H1 (cell line): ENCODE data around the gene TTLL1. TPM values are rescaled to one million over a fixed set of nuclear protein-coding genes. Genes with fewer than 3 reads are reported as not detected.

Source experiments
- CTCF ChIA-PET: fragments of 300-600 bp; sonication (Branson Sonifier 250); formaldehyde crosslinking; loops from one replicate; lab custom pipeline; 2021; ENCODE audit not compliant: partially characterized antibody; lab: Charles Lee
- POLR2A ChIA-PET: fragments of 300-600 bp; sonication (Branson Sonifier 250); formaldehyde crosslinking; loops from one replicate; lab custom pipeline; 2021; ENCODE audit warnings: inconsistent platforms; ENCODE audit not compliant: partially characterized antibody; lab: Charles Lee
- DNase-seq, 2 experiments: peaks; one replicate each; pipeline versions ENCODE4 v3.0.0 to v3.0.0-alpha.2; 2010 to 2022; ENCODE audit warnings: low spot score in 2 of 2, low read depth in 1 of 2, mixed read lengths in 1 of 2
- FAIRE-seq: peaks from 2 replicates; lab custom pipeline; 2011; peaks lifted over from hg19 to GRCh38; lab: Jason Lieb, UNC
- H2AFZ ChIP-seq: 2 replicates; pipeline ENCODE4 v1.8.1; 2012; ENCODE audit warnings: low read length, inconsistent platforms
- H2AK5ac ChIP-seq: 2 replicates; pipeline ENCODE4 v1.6.1; 2013; ENCODE audit warnings: low read depth, low read length
- H2BK120ac ChIP-seq: replicated peaks from 2 replicates; pipeline ENCODE3; 2013; ENCODE audit warnings: low read depth, low read length, inconsistent platforms
- H2BK12ac ChIP-seq: 2 replicates; pipeline ENCODE4 v1.6.1; 2013; ENCODE audit warnings: low read depth, low read length
- H2BK15ac ChIP-seq: 2 replicates; pipeline ENCODE4 v1.6.1; 2013; ENCODE audit warnings: low read length
- H2BK20ac ChIP-seq: 2 replicates; pipeline ENCODE4 v1.6.1; 2013; ENCODE audit warnings: low read length
- H2BK5ac ChIP-seq: 2 replicates; pipeline ENCODE4 v1.6.1; 2013; ENCODE audit warnings: low read depth, low read length
- H3K14ac ChIP-seq: 2 replicates; pipeline ENCODE4 v1.6.1; 2013; ENCODE audit warnings: inconsistent platforms; ENCODE audit not compliant: insufficient read length
- H3K18ac ChIP-seq: 2 replicates; pipeline ENCODE4 v1.6.1; 2013; ENCODE audit warnings: low read length; ENCODE audit errors: extremely low read depth
- H3K23ac ChIP-seq: 2 replicates; pipeline ENCODE4 v1.6.1; 2013; ENCODE audit warnings: inconsistent platforms; ENCODE audit not compliant: insufficient read length
- H3K23me2 ChIP-seq: 2 replicates; pipeline ENCODE4 v1.6.1; 2013; ENCODE audit warnings: low read depth, low read length
- H3K27ac ChIP-seq: 2 replicates; pipeline ENCODE4 v1.6.1; 2011; ENCODE audit warnings: low read depth, low read length, inconsistent platforms
- H3K27me3 ChIP-seq, 4 experiments: replicated peaks in 1 of 4; 1 replicate in 1 of 4; 2 replicates in 3 of 4; pipeline versions ENCODE4 v1.6.1 to v1.8.1; 2011 to 2013; ENCODE audit warnings: low read length in 3 of 4, mild to moderate bottlenecking in 3 of 4, inconsistent platforms in 2 of 4, mixed read lengths in 2 of 4, moderate library complexity in 1 of 4; ENCODE audit not compliant: control insufficient read depth in 3 of 4, insufficient read depth in 3 of 4; ENCODE audit errors: extremely low read depth in 1 of 4
- H3K36me3 ChIP-seq, 4 experiments: 2 replicates each; pipeline versions ENCODE4 v1.6.1 to v1.8.1; 2011 to 2013; ENCODE audit warnings: mild to moderate bottlenecking in 4 of 4, low read length in 3 of 4, moderate library complexity in 2 of 4, control low read depth in 1 of 4, inconsistent platforms in 1 of 4; ENCODE audit not compliant: insufficient read depth in 4 of 4, control insufficient read depth in 2 of 4
- H3K4ac ChIP-seq: replicated peaks from 2 replicates; pipeline ENCODE3; 2013; ENCODE audit warnings: low read length, low read depth, mixed read lengths, inconsistent platforms; ENCODE audit not compliant: insufficient read length
- H3K4me1 ChIP-seq, 4 experiments: replicated peaks in 1 of 4; 1 replicate in 1 of 4; 2 replicates in 3 of 4; pipeline versions ENCODE4 v1.6.1 to v1.8.1; 2011 to 2013; ENCODE audit warnings: low read length in 3 of 4, inconsistent platforms in 2 of 4, mixed read lengths in 1 of 4; ENCODE audit not compliant: insufficient read depth in 4 of 4, control insufficient read depth in 3 of 4
- H3K4me2 ChIP-seq, 2 experiments: 2 replicates each; pipeline versions ENCODE4 v1.6.1 to v1.8.1; 2011 to 2013; ENCODE audit warnings: low read depth in 2 of 2, low read length in 2 of 2, control low read depth in 1 of 2, inconsistent platforms in 1 of 2, mild to moderate bottlenecking in 1 of 2; ENCODE audit not compliant: insufficient read depth in 1 of 2
- H3K4me3 ChIP-seq, 4 experiments: fragments of 200-600, 300-600 bp in 1 of 4; sonication (generic), shearing (Covaris generic), sonication (Bioruptor Twin) in 1 of 4; 2 replicates each; pipeline versions ENCODE4 v1.5.1 to v1.8.1; 2011 to 2016; ENCODE audit warnings: low read length in 4 of 4, low read depth in 3 of 4, control low read depth in 2 of 4, inconsistent platforms in 2 of 4, mild to moderate bottlenecking in 2 of 4, mixed read lengths in 1 of 4, moderate library complexity in 1 of 4; ENCODE audit not compliant: insufficient read depth in 2 of 4; ENCODE audit errors: extremely low read depth in 1 of 4
- H3K56ac ChIP-seq: replicated peaks from 2 replicates; pipeline ENCODE3; 2013; ENCODE audit warnings: low read depth, mild to moderate bottlenecking, mixed read lengths, low read length, inconsistent platforms; ENCODE audit not compliant: insufficient read length
- H3K79me1 ChIP-seq: 2 replicates; pipeline ENCODE4 v1.6.1; 2013; ENCODE audit warnings: low read depth, low read length, control low read depth
- H3K79me2 ChIP-seq, 2 experiments: 2 replicates each; pipeline versions ENCODE4 v1.6.1 to v1.8.1; 2012 to 2013; ENCODE audit warnings: low read length in 2 of 2, mild to moderate bottlenecking in 2 of 2, inconsistent platforms in 1 of 2; ENCODE audit not compliant: insufficient read depth in 2 of 2, control insufficient read depth in 1 of 2
- H3K9ac ChIP-seq, 4 experiments: replicated peaks in 1 of 4; 1 replicate in 1 of 4; 2 replicates in 3 of 4; pipeline versions ENCODE4 v1.6.1 to v1.8.1; 2011 to 2013; ENCODE audit warnings: low read depth in 3 of 4, low read length in 3 of 4, control low read depth in 2 of 4, mild to moderate bottlenecking in 2 of 4, moderate library complexity in 2 of 4, inconsistent platforms in 1 of 4; ENCODE audit errors: extremely low read depth in 1 of 4
- H3K9me3 ChIP-seq, 2 experiments: 2 replicates each; pipeline versions ENCODE4 v1.6.1 to v1.8.1; 2012 to 2013; ENCODE audit warnings: mild to moderate bottlenecking in 2 of 2, moderate library complexity in 2 of 2, control low read depth in 1 of 2, inconsistent platforms in 1 of 2, low read depth in 1 of 2, low read length in 1 of 2, mixed read lengths in 1 of 2; ENCODE audit not compliant: insufficient read depth in 2 of 2
- H4K20me1 ChIP-seq, 2 experiments: replicated peaks in 1 of 2; 2 replicates each; pipeline versions ENCODE3 to v1.8.1; 2011 to 2013; ENCODE audit warnings: inconsistent platforms in 2 of 2, low read length in 2 of 2, mild to moderate bottlenecking in 1 of 2; ENCODE audit not compliant: insufficient read depth in 2 of 2, control insufficient read depth in 1 of 2
- H4K5ac ChIP-seq: 2 replicates; pipeline ENCODE4 v1.6.1; 2013; ENCODE audit warnings: low read length, low read depth, mixed read lengths, inconsistent platforms; ENCODE audit not compliant: insufficient read length
- H4K8ac ChIP-seq: 2 replicates; pipeline ENCODE4 v1.8.0; 2013; ENCODE audit warnings: mild to moderate bottlenecking, moderate library complexity, low read length, inconsistent platforms; ENCODE audit not compliant: insufficient read depth; ENCODE audit errors: extremely low read depth
- H4K91ac ChIP-seq: replicated peaks from 2 replicates; pipeline ENCODE3; 2013; ENCODE audit warnings: low read length, mixed read lengths, inconsistent platforms; ENCODE audit not compliant: insufficient read length
- CBX8 ChIP-seq: fragments of 300-800, 300-1000 bp; sonication (generic); IDR thresholded peaks from 2 replicates; pipeline ENCODE4 v1.7.1; 2016; ENCODE audit warnings: low read depth, low read length, borderline replicate concordance
- RFX5 ChIP-seq: IDR thresholded peaks from 2 replicates; pipeline ENCODE4 v1.6.1; 2011; ENCODE audit warnings: low read depth, low read length, improper control_type of control experiment, borderline replicate concordance
- SP2 ChIP-seq: IDR thresholded peaks from 2 replicates; pipeline ENCODE4 v1.6.1; 2012; ENCODE audit warnings: mild to moderate bottlenecking, low read length, inconsistent platforms
- WGBS, 2 experiments: shearing (Covaris generic) in 1 of 2; methylation state at CpG; one replicate each; pipeline versions ENCODE4 v1.1.6 to v1.1.7; 2013 to 2015; ENCODE audit warnings: low lambda C conversion rate in 2 of 2, mixed read lengths in 2 of 2, inconsistent platforms in 1 of 2, low coverage in 1 of 2, missing lambda C conversion rate in 1 of 2; ENCODE audit not compliant: insufficient replicate concordance in 2 of 2, insufficient coverage in 1 of 2, insufficient read length in 1 of 2; ENCODE audit errors: extremely low coverage in 1 of 2, missing lambda C conversion rate in 1 of 2; 5-methylcytosine and 5-hydroxymethylcytosine counted together
- polyA plus RNA-seq, 7 experiments: library from polyadenylated mRNA; depleted of rRNA in 3 of 7; stranded (reverse) in 5 of 7; unstranded in 2 of 7; fragments of >200 nt in 5 of 7; fragments of 200-250 nt in 2 of 7; gene quantifications; 1 replicate in 5 of 7; 2 replicates in 1 of 7; 4 replicates in 1 of 7; pipeline versions ENCODE4 v1.2.1 to v1.2.3, GENCODE V29; 2011 to 2013; ENCODE audit warnings: missing spikeins in 2 of 7, mixed read lengths in 2 of 7
- total RNA-seq: library from RNA; stranded (reverse); fragmentation: NEBNext Ultra II Directional; extraction: Animal tissue kit (Norgen Biotek cat#: 25700); gene quantifications from 2 replicates; pipeline ENCODE4 v1.2.1, GENCODE V29; 2021
- TF ChIP-seq, protein P1 (sequence below): IDR thresholded peaks from 2 replicates; pipeline ENCODE4 v1.6.1; 2011; ENCODE audit warnings: low read depth, mild to moderate bottlenecking, low read length; ENCODE audit not compliant: insufficient read depth

Gene TTLL1
- total and polyA plus RNA-seq, 2 of the 8 experiments (the other 6 are each of a cell fraction or from before 2014, with no cell fraction given): 5.0 to 13.8 TPM

DNA sequence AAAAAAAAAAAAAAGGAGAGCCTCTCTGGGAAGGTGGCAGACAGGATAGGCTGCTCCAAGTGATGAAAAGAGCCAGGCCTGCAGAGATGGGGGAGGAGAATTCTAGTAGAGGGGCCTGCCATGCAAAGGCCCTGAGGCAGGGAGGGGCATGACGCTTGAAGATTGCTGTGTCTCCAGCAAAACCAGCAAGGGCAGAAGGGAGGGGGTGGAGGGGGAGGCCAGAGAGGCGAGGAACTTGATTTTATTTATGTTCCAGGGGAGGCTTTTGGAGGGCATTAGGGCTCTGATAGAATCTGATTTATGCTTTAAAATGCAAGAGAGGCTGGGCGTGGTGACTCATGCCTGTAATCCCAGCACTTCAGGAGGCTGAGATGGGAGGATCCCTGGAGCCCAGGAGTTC is 57.6 kb downstream of the TTLL1 start:
- Histone ChIP-seq H2AK5ac (no peak overlapping the region), H4K91ac (no peak overlapping the region), H2BK15ac (no peak overlapping the region), H4K5ac (no peak overlapping the region), H2BK20ac (no peak overlapping the region), H3K14ac (no peak overlapping the region), H3K9ac (no peak overlapping the region), H3K56ac (no peak overlapping the region), H2AFZ (no peak overlapping the region), H3K4me1 (no peaks in the 10 kb centered on the region; a peak in 1 of 7 replicates), H2BK12ac (no peak overlapping the region), H3K18ac (no peak overlapping the region), H4K20me1 (peaks cover 0 to 1% of the 10 kb centered on the region in 2 experiments), H4K8ac (no peak overlapping the region), H3K36me3 (no peaks in the 10 kb centered on the region), H2BK120ac (no peak overlapping the region), H3K27me3 (no peaks in the 10 kb centered on the region), H3K23me2 (no peaks in the 10 kb centered on the region), H3K79me1 (no peaks in the 10 kb centered on the region), H3K4ac (no peak overlapping the region), H3K9me3 (no peaks in the 10 kb centered on the region; a peak in 1 of 4 replicates), H3K23ac (no peak overlapping the region), H2BK5ac (no peak overlapping the region), H3K27ac (no peak overlapping the region), H3K4me2 (no peak overlapping the region), H3K4me3 (no peak overlapping the region), H3K79me2 (no peaks in the 10 kb centered on the region)
- ChIA-PET CTCF (no interaction called here), POLR2A (interaction anchor here (7.1 kb wide), 1 partner anchor 15 kb away, joined by 78 read pairs; the partner anchor contains the start of gene PACSIN2)
- FAIRE-seq (no peak), DNase-seq (no peak)
- 75% methylated on average over 3 of the region's 3 CpGs; no CpG with 5 or more reads in 1 of the 2 experiments for WGBS, 2 experiments
- TF ChIP-seq CBX8 (no peak), RFX5 (no peak), SP2 (no peak)
- TF ChIP-seq, protein P1, sequence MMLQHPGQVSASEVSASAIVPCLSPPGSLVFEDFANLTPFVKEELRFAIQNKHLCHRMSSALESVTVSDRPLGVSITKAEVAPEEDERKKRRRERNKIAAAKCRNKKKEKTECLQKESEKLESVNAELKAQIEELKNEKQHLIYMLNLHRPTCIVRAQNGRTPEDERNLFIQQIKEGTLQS: no peak
